HCT116 (cell line): ENCODE results near the gene FRMD4A.

Experiments
- CTCF ChIP-seq, 3 experiments: fragments of 200-600 bp in 1 of 3; sonication (generic) in 1 of 3; IDR thresholded peaks in 2 of 3; conservative IDR thresholded peaks in 1 of 3; 2 replicates each; pipeline ENCODE4 v1.5.1; 2012 to 2017; ENCODE audit warnings: low read depth in 2 of 3, low read length in 2 of 3, antibody characterized with exemption in 1 of 3, borderline replicate concordance in 1 of 3, control low read depth in 1 of 3, mild to moderate bottlenecking in 1 of 3, mixed read lengths in 1 of 3, mixed run types in 1 of 3, moderate library complexity in 1 of 3; ENCODE audit not compliant: insufficient read depth in 1 of 3
- EZH2 ChIP-seq: fragments of 200-600 bp; sonication (generic); IDR thresholded peaks from 2 replicates; pipeline ENCODE4 v1.6.1; 2017; ENCODE audit warnings: antibody characterized with exemption, mixed run types
- EZH2phosphoT487 ChIP-seq: fragments of 200-600 bp; IDR thresholded peaks from 2 replicates; pipeline ENCODE4 v1.6.1; 2018; ENCODE audit warnings: antibody characterized with exemption, borderline replicate concordance
- POLR2AphosphoS5 ChIP-seq: IDR thresholded peaks from 2 replicates; pipeline ENCODE4 v1.6.1; 2011; ENCODE audit warnings: mild to moderate bottlenecking, low read depth, low read length, moderate library complexity
- REST ChIP-seq: IDR thresholded peaks from 2 replicates; pipeline ENCODE4 v1.6.1; 2012; ENCODE audit warnings: low read depth

- TF ChIP-seq CTCF (IDR thresholded peaks at IDR 0.05 in 2 of 3, conservative IDR thresholded peaks at IDR 0.05 in 1 of 3; ENCODE audit: borderline replicate concordance in 1 of 3, insufficient read depth in 1 of 3, low read depth in 2 of 3, low read length in 2 of 3) (no peak), EZH2 (no peak), POLR2AphosphoS5 (no peak), REST (no peak), EZH2phosphoT487 (no peak)
Observed at GRCh38 chr10:14124941-14125340, 205.8 kb downstream of the FRMD4A start.
